GM19043 (cell line): ENCODE measurements around the gene COL5A1.

ENCODE experiments used
- ATAC-seq: cut with Tn5 transposase; IDR thresholded peaks from one replicate; pipeline ENCODE4 v1.9.1; 2021; ENCODE audit warnings: low read depth; ENCODE audit not compliant: unreplicated experiment

Gene COL5A1

DNA sequence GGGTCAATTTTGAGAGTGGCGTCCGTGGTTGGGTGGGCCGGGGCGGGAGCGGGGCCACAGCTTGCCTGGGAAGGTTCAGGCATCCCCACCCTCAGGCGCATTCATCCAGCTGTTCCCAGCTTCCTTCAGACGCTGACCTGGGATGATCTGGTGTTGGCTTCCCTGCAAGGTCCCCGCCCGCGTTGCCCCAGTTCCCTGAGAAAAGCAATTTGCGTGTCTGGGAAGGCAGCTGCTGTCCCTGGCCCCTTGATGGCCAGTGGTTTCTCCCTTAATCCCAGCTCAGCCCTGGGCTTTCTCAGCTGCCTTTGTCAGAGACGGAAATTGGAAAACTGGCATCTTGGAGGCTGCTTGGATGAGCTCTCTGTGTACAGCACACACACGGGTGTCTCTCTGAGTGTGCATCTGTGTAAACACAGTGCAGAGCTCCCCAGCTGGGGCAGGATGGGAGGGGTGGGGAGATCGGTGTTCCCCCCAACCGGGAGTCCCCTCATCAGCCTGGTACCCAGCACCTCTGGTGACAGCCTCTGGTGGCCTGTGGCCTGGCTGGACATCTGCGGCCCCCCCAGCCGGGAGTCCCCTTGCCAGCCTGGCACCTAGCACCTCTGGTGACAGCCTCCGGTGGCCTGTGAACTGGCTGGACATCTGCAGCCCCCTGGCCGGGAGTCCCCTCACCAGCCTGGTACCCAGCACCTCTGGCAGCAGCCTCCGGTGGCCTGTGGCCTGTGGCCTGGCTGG, 94.0 kb downstream of the COL5A1 start:
- no peak for ATAC-seq

DNA sequence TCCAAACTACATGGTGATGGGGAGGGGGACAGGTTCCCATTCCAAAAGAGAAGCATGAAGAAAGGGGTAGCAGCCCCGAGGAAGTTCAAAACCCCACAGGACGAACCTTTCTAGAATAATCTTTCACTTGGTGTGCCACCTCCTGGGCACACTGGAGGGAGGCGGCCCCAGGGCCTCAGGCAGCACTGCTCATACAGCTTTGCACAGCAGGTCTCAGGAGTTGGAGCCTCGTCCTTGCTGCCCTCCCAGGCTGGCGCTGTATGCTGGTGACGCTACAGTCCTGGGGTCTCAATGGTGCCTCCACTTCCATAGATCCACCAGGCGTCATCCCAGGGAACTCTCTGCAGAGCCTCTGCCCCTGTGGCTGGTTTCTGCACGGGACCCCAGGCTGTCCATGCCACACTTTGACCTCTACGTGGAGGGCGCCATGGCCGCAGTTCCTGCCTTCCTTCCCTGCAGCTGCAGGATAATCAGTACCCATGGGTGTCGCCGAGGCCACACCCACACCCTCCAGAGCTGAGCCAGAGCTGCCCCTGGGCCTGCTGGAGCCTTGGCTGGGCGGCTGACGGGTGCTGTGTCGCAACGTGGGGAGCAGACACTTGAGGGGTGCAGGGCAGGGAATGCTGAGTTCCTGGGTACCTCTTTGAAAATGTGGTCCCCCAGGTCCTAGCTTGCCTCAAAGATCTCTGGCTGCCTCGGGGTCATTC, 95.3 kb downstream of the COL5A1 start:
- no peak for ATAC-seq

DNA sequence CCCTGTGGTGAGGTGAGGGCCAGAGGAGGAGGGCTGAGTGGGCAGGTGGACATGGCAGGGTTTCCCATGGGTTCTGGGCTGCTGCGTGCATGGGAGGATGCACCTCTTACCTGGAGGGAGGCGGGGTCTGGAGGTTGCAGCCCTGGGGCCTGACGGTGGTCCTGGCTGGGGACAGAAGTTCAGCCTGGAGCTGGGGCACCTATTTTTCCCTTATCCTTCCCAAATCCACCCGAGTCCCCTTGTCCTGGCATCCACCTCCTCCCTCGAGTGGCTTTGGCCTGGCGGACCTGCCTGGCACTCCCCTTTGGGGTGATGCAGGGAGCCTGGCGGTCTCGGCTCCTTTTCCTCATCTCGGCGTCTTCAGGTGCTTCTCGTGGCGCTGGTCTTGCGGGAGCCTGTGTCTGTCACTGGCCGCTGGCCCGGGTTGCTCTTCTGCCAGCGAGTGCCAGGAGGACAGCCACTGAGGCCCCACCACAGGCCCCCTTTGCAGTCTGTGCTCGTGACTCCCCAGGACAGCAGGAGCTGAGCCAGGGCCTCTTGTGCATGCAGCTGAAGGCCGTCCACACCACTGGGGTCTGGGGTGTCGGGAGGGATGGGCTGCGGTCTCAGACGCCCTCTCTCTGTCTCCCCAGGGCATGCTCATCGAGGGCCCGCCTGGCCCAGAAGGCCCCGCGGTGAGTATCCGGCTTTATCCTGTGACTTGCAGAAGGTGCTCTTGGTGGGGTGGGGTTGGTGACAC, 96.4 kb downstream of the COL5A1 start:
- ATAC-seq = no peak

DNA sequence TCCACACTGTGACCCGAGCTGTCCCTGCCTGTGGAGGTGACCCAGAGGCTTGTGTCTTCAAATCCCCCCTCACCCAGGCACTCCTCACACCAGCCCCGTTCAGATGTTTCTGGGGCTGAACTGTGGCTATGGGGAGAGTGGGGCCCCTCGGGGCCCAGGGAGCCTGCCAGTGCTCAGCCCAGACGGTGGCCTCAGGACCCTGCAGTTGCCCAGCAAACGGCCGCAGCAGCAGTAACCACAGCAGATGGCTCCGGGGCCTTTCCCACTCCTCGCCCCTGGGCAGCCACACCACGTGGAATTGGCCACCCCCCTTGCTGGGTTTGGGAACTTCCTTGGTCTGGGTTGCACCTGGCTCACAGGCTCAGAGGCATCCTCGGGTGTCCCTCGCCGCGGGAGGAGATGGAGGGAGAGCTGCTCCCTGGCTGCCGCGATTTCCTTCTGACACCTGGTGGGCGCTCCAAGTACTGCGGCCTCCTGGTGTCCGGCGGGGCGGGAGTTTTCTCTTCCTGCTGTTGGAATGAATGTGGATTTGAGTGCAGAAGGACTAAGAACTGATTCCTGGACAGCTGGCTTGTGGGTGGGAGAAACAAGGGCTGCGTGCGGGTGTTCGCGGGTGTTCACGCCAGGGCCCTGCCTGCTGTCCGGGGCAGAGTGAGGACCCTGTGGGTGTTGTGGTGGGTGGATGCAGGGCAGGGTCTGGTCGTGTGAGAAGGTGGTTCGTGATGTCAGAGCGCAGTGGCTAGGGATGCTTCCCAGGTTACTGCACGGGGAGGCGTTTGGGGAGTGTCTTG, 97.5 kb downstream of the COL5A1 start:
- no peak for ATAC-seq

DNA sequence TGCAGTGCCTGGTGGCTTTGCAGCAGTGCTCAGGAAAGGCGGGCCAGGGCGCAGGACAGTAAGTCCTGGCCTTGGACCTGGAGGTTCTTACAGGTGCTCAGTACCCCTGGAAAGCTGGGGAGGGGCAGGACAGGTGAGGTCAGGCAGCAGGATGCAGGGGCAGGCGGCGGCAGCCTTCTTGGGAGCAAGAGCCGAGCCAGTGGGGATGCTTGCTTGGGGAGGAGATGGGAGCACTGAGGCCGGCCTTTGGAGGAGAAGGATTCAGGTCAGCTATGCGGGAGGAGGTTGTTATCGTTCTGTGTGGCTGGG, 98.0 kb downstream of the COL5A1 start:
- no peak for ATAC-seq

DNA sequence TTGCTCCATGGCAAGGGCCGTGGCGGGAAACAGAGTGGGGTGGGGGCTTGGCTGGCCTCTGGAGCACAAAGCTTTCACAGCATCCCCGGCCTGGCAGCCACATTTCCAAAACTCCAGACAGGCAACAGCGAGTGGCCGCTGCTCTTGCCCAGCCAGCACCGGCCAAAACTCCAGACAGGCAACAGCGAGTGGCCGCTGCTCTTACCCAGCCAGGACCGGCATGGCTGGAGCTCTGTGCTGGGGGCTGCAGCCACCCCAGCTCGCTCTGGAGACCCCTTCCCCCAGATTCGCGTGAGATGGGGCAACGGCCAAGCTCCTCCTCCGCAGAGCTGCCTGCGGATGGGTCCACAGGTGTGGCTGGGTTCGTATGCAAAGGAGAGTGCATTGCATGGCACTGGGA, 98.5 kb downstream of the COL5A1 start:
- ATAC-seq = no peak

GRCh38 chr9:134741846-134742245, 100.2 kb downstream of the COL5A1 start:
- ATAC-seq = no peak

DNA sequence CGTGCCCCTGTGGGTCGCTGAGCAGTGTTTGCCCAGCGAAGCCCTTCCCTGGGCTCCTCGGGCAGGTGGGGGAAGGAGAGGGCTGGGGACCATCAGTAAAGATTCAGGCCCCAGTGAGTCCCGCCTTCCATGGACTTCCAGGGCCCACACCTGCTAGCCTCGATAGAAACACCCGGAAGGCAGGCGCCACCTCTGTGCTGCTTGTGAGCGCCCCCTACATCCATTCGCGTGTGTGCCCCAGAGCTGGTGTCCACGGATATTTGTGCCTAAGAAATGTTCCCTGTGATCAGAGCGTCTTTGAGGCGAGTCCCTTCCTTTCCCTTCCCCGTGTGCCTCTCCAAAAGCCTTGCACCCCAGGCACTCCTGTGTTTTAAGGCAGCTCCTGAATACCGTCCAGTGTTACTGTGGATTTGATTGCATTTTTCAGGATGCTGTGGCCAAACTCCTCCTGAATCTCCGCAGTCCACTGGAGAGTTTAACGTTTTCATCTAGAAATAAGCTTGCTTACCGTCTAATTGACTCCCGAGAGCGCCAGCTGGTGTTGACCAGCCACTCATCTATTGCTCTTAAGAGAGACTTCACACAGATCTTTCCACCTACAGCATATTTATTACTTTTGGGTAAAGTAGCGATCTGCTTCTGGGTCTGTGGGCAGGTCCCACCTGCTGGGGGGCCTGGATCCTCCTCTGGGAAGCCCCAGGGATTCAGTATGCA, 101.4 kb downstream of the COL5A1 start:
- no peak for ATAC-seq

DNA sequence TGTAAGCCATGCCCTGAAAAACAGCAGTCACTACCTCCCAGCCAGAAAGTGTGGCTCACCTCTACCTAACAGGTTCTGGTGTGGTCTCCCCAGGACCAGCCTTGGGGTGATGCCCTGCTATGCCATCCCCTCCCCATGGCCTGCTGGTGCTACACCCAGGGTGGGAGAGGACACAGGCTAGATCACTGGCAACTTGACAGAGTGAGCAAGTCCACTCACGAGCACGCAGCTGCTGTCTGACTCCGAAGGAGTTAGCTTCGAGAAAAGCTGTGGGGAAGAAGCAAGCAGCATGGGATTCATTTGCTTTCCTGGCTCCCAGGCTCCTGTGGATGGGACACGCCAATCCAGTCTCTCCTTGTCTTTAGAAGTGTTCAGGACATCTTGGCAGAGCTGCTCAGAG, 102.2 kb downstream of the COL5A1 start:
- ATAC-seq = no peak

GRCh38 chr9:134744385-134745295, 103.0 kb downstream of the COL5A1 start:
- ATAC-seq = no peak

- ATAC-seq = no peak
Observed at GRCh38 chr9:134747951-134748489, 106.4 kb downstream of the COL5A1 start.

DNA sequence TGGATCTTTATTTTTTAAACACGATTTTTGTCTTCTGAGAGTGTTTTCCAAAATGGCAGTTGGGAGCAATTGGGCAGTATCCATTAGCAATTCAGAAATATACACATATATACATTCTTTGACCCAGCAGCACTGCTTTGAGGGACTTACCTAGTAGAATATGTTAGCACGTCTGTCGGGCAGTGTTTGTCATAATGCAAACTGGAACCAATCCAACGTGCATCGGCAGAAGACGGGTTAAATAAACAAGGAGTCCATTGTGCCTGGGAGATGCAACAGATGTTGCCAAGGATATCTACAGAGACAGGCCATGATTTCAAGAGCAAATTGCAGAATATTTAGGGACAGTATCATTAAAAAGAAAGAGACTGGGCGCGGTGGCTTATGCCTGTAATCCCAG, 107.0 kb downstream of the COL5A1 start:
- ATAC-seq = no peak

GRCh38 chr9:134750450-134751155, 109.0 kb downstream of the COL5A1 start:
- no peak for ATAC-seq

GRCh38 chr9:134751622-134752021, 110.0 kb downstream of the COL5A1 start:
- no peak for ATAC-seq

DNA sequence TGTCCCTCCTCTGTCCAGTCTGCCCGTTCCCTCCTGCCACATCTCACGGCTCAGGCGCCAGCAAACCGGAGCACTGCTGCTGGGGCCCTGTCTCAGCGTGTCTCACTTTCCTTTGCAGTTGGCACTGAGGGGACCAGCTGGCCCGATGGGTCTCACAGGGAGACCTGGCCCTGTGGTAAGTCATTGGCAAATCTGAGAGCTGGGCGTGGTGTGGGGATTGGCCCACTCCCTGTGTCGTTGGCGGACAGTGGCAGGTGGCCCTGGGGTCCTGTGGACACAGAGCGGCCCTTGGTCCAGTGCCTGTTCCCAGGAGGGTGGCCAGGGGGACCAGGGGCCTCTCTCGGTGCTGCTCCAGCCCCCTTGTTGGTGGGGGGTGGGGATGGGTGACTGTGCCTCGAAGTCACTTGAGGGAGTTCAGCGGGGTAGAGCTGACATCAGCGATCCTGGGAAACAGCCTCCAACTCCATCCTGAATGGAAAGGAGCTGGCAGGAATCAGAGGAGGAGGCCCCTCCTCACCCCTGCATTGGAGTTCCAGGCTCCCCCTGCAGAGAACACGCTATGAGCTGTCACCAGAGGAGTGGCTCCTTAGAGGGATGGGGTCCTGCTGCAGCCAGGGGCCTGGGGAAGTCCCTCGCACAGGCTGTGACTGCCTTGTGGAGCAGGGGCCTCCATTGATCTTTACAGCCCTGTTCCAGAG, 111.0 kb downstream of the COL5A1 start:
- no peak for ATAC-seq

DNA sequence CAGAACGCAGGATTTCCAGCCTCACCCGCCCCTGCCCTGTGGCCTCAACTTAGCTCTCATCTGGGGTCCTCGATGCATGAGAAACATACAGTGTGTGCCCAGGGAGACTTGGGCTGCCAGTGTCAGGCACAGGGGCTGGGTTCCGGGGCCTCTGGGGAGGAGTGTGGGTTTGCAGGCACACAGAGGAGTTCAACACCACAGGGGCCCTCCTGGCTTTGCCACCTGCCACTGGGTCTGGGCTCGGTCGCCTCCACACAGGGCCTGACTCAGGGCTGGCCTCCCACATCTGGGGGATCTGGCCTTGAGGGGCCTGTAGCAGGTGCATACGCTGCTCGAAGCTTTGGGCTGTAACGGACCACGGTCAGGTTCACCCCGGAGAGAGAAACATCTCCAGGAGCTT, 111.6 kb downstream of the COL5A1 start:
- ATAC-seq = no peak

- no peak for ATAC-seq
Observed at GRCh38 chr9:134755221-134755907, 113.8 kb downstream of the COL5A1 start.
